GM12872 (cell line): ENCODE data around the gene ATP5ME.

Source experiments
- CTCF ChIP-seq: IDR thresholded peaks from 3 replicates; pipeline ENCODE4 v1.5.1; 2011; ENCODE audit warnings: low read depth, mild to moderate bottlenecking, low read length, moderate library complexity; ENCODE audit not compliant: insufficient read depth

ATP5ME gene

GRCh38 chr4:680091-680490 is 6.0 kb upstream of the ATP5ME start:
- TF ChIP-seq CTCF: no peak

GRCh38 chr4:679629-680028 is 5.6 kb upstream of the ATP5ME start:
- no peak for TF ChIP-seq CTCF

- TF ChIP-seq CTCF: no peak
These were observed 5.0 kb upstream of the ATP5ME start for GRCh38 chr4:679104-679481.

- TF ChIP-seq CTCF: no peak
These were observed 4.4 kb upstream of the ATP5ME start for GRCh38 chr4:678331-679103.

GRCh38 chr4:677431-678293 is 3.6 kb upstream of the ATP5ME start:
- TF ChIP-seq CTCF: no peak

GRCh38 chr4:676871-677235 is 2.8 kb upstream of the ATP5ME start:
- no peak for TF ChIP-seq CTCF

- TF ChIP-seq CTCF: no peak
These were observed 2.1 kb upstream of the ATP5ME start for GRCh38 chr4:675980-676870.
